Transverse colon (tissue), 4 donors: ENCODE results near the gene CHST1. TPM values are rescaled to one million over a fixed set of nuclear protein-coding genes. Genes with fewer than 3 reads are reported as not detected.

ENCODE experiments used
- DNase-seq: peaks from one replicate; pipeline ENCODE4 v3.0.0-alpha.2; 2019
- H3K27ac ChIP-seq, 4 donors: fragments of 200-600 bp; sonication (generic); 2 replicates each; pipeline ENCODE4 v1.5.1; 2016 to 2018; ENCODE audit warnings: inconsistent platforms in 4 of 4
- H3K27me3 ChIP-seq: fragments of 200-600 bp; sonication (generic); 2 replicates; pipeline ENCODE4 v1.5.1; 2017; ENCODE audit warnings: inconsistent platforms
- H3K36me3 ChIP-seq, 4 donors: fragments of 200-600 bp; sonication (generic); 2 replicates each; pipeline ENCODE4 v1.5.1; 2017 to 2019; ENCODE audit warnings: inconsistent platforms in 4 of 4
- H3K4me1 ChIP-seq, 4 donors: fragments of 200-600 bp; sonication (generic); 2 replicates each; pipeline ENCODE4 v1.5.1; 2017 to 2020; ENCODE audit warnings: inconsistent platforms in 4 of 4
- H3K4me3 ChIP-seq, 4 donors: fragments of 200-600 bp; sonication (generic); 1 replicate in 1 of 4; 2 replicates in 3 of 4; pipeline versions ENCODE4 v1.5.1 to v1.6.1; 2017 to 2019; ENCODE audit warnings: inconsistent platforms in 4 of 4
- H3K9me3 ChIP-seq, 2 donors: fragments of 200-600 bp; sonication (generic); 2 replicates each; pipeline ENCODE4 v1.5.1; 2017 to 2019; ENCODE audit warnings: inconsistent platforms in 2 of 2
- EP300 ChIP-seq: sonication (generic); formaldehyde crosslinking; IDR thresholded peaks from one replicate; pipeline ENCODE4 v1.6.1; 2017; ENCODE audit warnings: antibody characterized with exemption, low read depth
- POLR2A ChIP-seq: fragments of 450-650 bp; IDR thresholded peaks from one replicate; pipeline ENCODE4 v1.6.1; 2016; ENCODE audit warnings: antibody characterized with exemption, mild to moderate bottlenecking, moderate library complexity
- POLR2AphosphoS5 ChIP-seq, 3 donors: sonication (generic); formaldehyde crosslinking; IDR thresholded peaks; one replicate each; pipeline ENCODE4 v1.6.1; 2016; ENCODE audit warnings: antibody characterized with exemption in 3 of 3
- WGBS, 2 donors: methylation state at CpG; one replicate each; pipeline ENCODE4 v1.1.5; 2018; ENCODE audit warnings: low coverage in 1 of 2; 5-methylcytosine and 5-hydroxymethylcytosine counted together
- in situ Hi-C, 4 donors: fragments of 200-750 bp; cut with MboI; loops; one replicate each; pipeline versions ENCODE4 v1.15.0 to v1.15.1; 2017; ENCODE audit warnings: low sequenced_read_pairs in 3 of 4, low pct_ligation_motif_present in 1 of 4, low pct_unique_long_range_greater_than_20kb in 1 of 4
- intact Hi-C: fragments of 100-400 bp; cut with DNase I; formaldehyde crosslinking; loops from one replicate; pipeline ENCODE4 v1.15.1; 2023; ENCODE audit warnings: low total_unique reads
- total RNA-seq, 4 donors: library from RNA; depleted of rRNA; stranded (reverse); fragments of >200 nt; gene quantifications; one replicate each; pipeline ENCODE4 v1.1.0, GENCODE V29; 2016
- TF ChIP-seq, protein P1 (sequence below), 5 experiments: fragments of 200-600 bp in 3 of 5; fragments of 450-650 bp in 2 of 5; sonication (generic) in 3 of 5; IDR thresholded peaks; 1 replicate in 2 of 5; 2 replicates in 3 of 5; pipeline ENCODE4 v1.5.1; 2016 to 2017; ENCODE audit warnings: antibody characterized with exemption in 5 of 5, inconsistent platforms in 3 of 5, mild to moderate bottlenecking in 2 of 5, moderate library complexity in 1 of 5

CHST1 gene
- total RNA-seq, 4 donors from 2014 or later, result 0.27 to 1.9 (median 0.76) TPM

DNA sequence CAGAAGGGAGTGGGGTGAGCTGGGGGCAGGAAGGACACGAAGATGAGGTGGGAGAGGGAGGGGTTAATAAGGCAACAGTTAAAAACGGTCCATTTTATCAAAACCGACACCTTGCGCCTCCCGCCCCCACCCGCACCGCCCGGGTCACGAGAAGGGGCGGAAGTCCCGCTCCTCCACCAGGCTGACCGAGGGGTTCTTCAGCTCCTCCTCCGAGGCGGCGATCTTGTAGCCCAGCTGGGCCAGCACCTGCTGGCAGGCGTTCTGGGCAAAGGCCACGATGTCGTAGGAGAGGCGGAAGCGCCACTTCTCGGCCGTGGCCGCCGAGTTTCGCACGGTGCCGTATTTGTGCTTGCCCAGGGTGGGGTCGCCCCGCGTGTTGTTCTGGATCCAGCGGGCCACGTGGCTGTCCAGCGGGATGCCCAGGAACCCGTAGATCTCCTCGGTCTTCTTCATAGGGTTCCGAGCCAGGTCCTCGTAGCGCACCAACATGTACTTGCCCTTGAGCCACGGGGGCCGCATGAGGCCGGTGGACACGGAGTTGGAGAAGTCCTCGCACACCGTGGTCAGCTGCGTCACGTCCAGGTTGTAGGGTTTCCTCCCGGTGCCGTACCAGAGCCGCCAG lies 15.8 kb downstream of the CHST1 start:
- H3K9me3 ChIP-seq, result no peaks in the 10 kb centered on the region
- no peaks in the 10 kb centered on the region for H3K36me3 ChIP-seq
- in situ Hi-C loops (loop anchor here in 2 of 4 donors (25.0 kb wide), 1 partner anchor 287 kb away; no protein-coding TSS in a partner anchor), intact Hi-C loops (loop anchor here (10.0 kb wide), 1 partner anchor 275 kb away; no protein-coding TSS in a partner anchor)
- TF ChIP-seq POLR2AphosphoS5 (IDR thresholded peaks at IDR 0.05), result no peak
- WGBS, 2 donors, result 30 to 87% methylated on average over 4 to 43 of the region's 49 CpGs
- peaks cover 4% of the 10 kb centered on the region for H3K27me3 ChIP-seq
- H3K27ac ChIP-seq, result no peak overlapping the region
- H3K4me3 ChIP-seq, result no peak overlapping the region
- no peak for DNase-seq
- H3K4me1 ChIP-seq, result no peaks in the 10 kb centered on the region

- intact Hi-C loops, result no loop called here
- no peak for DNase-seq
Measured at GRCh38 chr11:45648931-45649330, 16.5 kb downstream of the CHST1 start.

GRCh38 chr11:45647786-45648185 lies 17.6 kb downstream of the CHST1 start:
- H3K36me3 ChIP-seq, result no peaks in the 10 kb centered on the region
- no peaks in the 10 kb centered on the region for H3K4me1 ChIP-seq
- in situ Hi-C loops, result no loop called here
- no peak for DNase-seq
- WGBS, 2 donors, result 33% methylated on average over 1 of the region's 1 CpG; no CpG with 5 or more reads in 1 of the 2 donors
- H3K27me3 ChIP-seq, result peaks cover 4% of the 10 kb centered on the region
- no peak overlapping the region for H3K4me3 ChIP-seq
- TF ChIP-seq EP300, result no peak
- no peak for TF ChIP-seq POLR2AphosphoS5 (IDR thresholded peaks at IDR 0.05)
- TF ChIP-seq, protein P1, sequence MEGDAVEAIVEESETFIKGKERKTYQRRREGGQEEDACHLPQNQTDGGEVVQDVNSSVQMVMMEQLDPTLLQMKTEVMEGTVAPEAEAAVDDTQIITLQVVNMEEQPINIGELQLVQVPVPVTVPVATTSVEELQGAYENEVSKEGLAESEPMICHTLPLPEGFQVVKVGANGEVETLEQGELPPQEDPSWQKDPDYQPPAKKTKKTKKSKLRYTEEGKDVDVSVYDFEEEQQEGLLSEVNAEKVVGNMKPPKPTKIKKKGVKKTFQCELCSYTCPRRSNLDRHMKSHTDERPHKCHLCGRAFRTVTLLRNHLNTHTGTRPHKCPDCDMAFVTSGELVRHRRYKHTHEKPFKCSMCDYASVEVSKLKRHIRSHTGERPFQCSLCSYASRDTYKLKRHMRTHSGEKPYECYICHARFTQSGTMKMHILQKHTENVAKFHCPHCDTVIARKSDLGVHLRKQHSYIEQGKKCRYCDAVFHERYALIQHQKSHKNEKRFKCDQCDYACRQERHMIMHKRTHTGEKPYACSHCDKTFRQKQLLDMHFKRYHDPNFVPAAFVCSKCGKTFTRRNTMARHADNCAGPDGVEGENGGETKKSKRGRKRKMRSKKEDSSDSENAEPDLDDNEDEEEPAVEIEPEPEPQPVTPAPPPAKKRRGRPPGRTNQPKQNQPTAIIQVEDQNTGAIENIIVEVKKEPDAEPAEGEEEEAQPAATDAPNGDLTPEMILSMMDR (IDR thresholded peaks at IDR 0.05), result no peak
- TF ChIP-seq POLR2A, result no peak
- H3K27ac ChIP-seq, result no peak overlapping the region
- intact Hi-C loops, result no loop called here
- no peaks in the 10 kb centered on the region for H3K9me3 ChIP-seq

More at GRCh38 chr11:45648931-45649330, 16.5 kb downstream of the CHST1 start:
- H3K4me3 ChIP-seq, result no peak overlapping the region
- WGBS, 2 donors, result 71% methylated on average over 3 to 9 of the region's 9 CpGs
- no peak overlapping the region for H3K27ac ChIP-seq
- TF ChIP-seq EP300, result no peak
- peaks cover 4% of the 10 kb centered on the region for H3K27me3 ChIP-seq
- no peaks in the 10 kb centered on the region for H3K9me3 ChIP-seq
- in situ Hi-C loops, result no loop called here
- H3K36me3 ChIP-seq, result no peaks in the 10 kb centered on the region
- no peaks in the 10 kb centered on the region for H3K4me1 ChIP-seq

GRCh38 chr11:45647329-45647728 lies 18.1 kb downstream of the CHST1 start:
- Histone ChIP-seq H3K36me3 (no peaks in the 10 kb centered on the region), H3K27me3 (peaks cover 4% of the 10 kb centered on the region), H3K4me3 (no peak overlapping the region), H3K4me1 (no peaks in the 10 kb centered on the region), H3K9me3 (no peaks in the 10 kb centered on the region), H3K27ac (no peak overlapping the region)
- no peak for DNase-seq
- WGBS, 2 donors, result 68 to 73% methylated on average over 3 of the region's 3 CpGs
- intact Hi-C loops, result no loop called here
- in situ Hi-C loops, result no loop called here
- TF ChIP-seq POLR2AphosphoS5 (IDR thresholded peaks at IDR 0.05), result no peak
- TF ChIP-seq EP300, result no peak
- no peak for TF ChIP-seq POLR2A
- TF ChIP-seq, protein P1 (IDR thresholded peaks at IDR 0.05), result no peak

GRCh38 chr11:45646275-45646927 lies 19.0 kb downstream of the CHST1 start:
- intact Hi-C loops, result no loop called here
- WGBS, 2 donors, result 100% methylated on average over 1 of the region's 1 CpG; no CpG with 5 or more reads in 1 of the 2 donors

More at GRCh38 chr11:45646275-45646927, 19.0 kb downstream of the CHST1 start:
- Histone ChIP-seq H3K27ac (no peak overlapping the region), H3K36me3 (no peaks in the 10 kb centered on the region), H3K27me3 (peaks cover 4% of the 10 kb centered on the region), H3K9me3 (no peaks in the 10 kb centered on the region), H3K4me1 (no peaks in the 10 kb centered on the region), H3K4me3 (no peak overlapping the region)
- in situ Hi-C loops, result no loop called here
- DNase-seq, result no peak
- TF ChIP-seq, protein P1 (IDR thresholded peaks at IDR 0.05), result no peak
- TF ChIP-seq POLR2A, result no peak
- TF ChIP-seq EP300, result no peak
- TF ChIP-seq POLR2AphosphoS5 (IDR thresholded peaks at IDR 0.05), result no peak
